ENCODE results near the gene FRMD4A. TPM values are rescaled to one million over a fixed set of nuclear protein-coding genes. Genes with fewer than 3 reads are reported as not detected.
"Not testable (repeated sequence)": the region's sequence is repeated elsewhere in the genome, so short reads cannot be mapped to it uniquely, and the experiment has no call there.

Gene FRMD4A
- total RNA-seq, 2 donors from 2014 or later = 0.35 to 0.50 TPM

DNA sequence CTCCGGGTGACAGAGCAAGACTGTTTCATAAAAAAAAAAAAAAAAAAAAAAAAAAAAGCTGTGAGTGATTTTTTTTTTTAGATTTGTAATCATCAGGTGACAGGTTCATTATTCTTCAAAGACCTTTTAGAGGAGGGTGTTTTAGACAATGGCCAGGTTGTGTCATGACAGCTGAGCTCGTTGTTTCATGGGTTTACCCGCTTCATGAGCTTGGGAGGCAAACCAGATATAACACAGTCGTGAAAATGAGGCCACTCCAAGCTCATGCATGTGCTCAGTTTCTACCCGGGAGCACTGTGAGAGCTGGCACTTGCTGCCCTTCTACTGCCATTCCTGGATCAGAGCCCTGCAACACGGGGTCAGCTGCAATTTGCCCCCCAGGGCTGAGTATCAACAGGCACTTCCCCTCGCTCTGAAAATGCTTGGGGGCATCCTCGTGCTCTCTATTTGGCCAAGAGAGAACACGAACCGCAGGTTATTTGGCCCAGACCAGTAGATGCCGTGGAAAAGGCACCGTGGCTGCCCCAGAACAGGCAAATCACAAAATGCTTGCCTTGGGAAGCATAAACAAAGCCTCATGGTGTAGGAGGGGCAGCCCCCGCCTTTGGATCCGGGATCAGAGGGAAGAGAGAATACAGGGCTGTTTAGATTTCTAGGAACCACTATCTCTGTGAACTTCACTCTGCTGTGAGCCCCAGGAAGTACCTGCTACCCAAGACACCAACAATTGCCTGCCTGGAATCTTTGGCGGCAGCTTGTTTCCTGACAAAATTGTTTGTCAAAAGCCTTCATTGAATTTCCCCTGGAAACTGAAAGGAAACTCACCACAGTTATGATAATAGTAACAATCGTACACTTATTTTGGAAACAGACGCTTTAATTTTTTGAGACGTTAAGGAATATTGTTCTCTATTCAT is 371.0 kb downstream of the FRMD4A start:
- H3K9me3 Mint-ChIP-seq = no peaks in the 10 kb centered on the region
- peaks cover 0 to 2% of the 10 kb centered on the region in 2 donors for H3K36me3 Mint-ChIP-seq (ENCODE audit: insufficient read depth in 2 of 2)
- ATAC-seq (replicated peaks in 1 of 2) = no peak
- H3K4me1 Mint-ChIP-seq (ENCODE audit: low read depth) = no peaks in the 10 kb centered on the region
- H3K27me3 Mint-ChIP-seq (ENCODE audit: low read depth) = no peaks in the 10 kb centered on the region
- no peak overlapping the region for H3K4me3 Mint-ChIP-seq
- H3K27ac Mint-ChIP-seq = no peak overlapping the region
- no peak for DNase-seq

DNA sequence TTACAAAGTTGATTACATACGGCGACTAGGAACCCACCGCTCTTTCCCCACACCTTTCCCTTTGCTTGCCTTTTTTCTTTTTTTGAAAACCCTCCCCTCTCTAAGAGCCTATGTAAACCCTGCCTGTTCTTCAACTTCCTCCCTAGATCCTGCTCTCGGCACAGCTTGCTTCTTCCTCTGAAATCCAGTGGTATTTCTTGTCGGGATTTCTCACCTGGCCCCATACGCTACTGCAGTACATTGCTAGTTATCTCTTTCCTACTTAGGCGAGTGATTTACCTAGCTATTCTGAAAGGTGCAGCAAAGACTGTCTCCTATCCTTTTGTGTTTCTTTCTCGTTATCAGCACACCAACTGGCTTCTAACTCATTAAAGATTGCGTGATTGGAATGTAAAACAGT is 372.9 kb downstream of the FRMD4A start:
- Mint-ChIP-seq H3K4me3 (no peak overlapping the region), H3K27me3 (ENCODE audit: low read depth) (no peaks in the 10 kb centered on the region), H3K4me1 (ENCODE audit: low read depth) (no peaks in the 10 kb centered on the region), H3K27ac (no peak overlapping the region), H3K36me3 (ENCODE audit: insufficient read depth in 2 of 2) (peaks cover 1 to 5% of the 10 kb centered on the region in 2 donors), H3K9me3 (peaks cover 0 to 3% of the 10 kb centered on the region in 2 donors)
- DNase-seq (no peak), ATAC-seq (replicated peaks in 1 of 2) (no peak)

DNA sequence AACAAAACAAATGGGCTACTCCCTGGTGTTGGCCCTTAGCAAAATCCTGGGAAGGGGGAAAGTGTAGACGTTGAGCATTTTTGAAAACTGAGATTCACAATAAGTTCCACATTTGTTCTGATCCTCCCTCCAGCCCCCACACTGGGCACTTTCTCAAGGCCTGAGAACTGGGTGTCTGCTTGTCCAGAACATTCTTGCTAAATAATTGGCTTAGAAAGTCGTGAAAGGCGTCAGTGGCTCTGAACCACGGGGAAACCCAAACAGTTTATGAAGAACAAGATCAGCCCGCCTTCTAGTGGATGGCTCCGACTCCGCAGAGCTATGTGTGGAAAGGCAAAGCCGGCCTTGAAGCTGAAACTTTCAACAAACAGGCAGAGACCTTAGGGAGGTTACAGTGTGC is 373.9 kb downstream of the FRMD4A start:
- H3K27me3 Mint-ChIP-seq (ENCODE audit: low read depth) = no peaks in the 10 kb centered on the region
- no peak for ATAC-seq (replicated peaks in 1 of 2)

DNA sequence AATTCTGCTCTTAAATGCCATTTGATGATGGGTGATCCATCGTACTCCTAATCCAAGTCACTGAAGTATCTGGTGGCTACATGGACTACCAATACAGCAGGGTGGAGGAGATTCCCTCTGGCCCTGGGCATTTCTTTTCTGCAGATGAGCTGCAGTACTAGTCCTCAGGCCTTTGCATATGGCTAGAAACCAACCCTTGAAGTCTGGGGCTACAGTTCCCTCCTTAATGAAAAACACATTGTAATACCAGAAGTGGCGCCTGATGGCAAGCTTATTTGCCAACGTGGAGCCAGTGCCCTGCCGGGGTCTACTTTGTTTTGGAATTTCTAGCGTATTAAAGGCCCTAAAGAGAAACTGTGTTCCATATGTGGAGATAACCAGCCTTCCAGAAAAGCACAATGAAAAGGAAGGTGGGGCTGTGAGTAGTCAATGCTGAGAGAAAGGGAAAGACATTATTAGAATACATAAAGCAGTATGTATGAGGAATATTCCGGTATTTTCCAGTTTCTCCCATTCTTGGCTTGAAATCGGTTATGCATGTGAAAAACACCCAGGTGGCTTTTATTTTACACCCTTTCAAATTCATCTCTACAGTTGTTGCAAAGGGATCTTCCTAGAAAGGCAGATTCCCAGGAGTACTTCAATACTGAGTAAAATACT is 375.2 kb downstream of the FRMD4A start:
- Mint-ChIP-seq H3K4me3 (no peak overlapping the region), H3K27me3 (ENCODE audit: low read depth) (no peaks in the 10 kb centered on the region)
- no peak for DNase-seq

More for the DNA sequence above, 373.9 kb downstream of the FRMD4A start:
- no peak overlapping the region for H3K27ac Mint-ChIP-seq
- no peak overlapping the region for H3K4me3 Mint-ChIP-seq
- H3K36me3 Mint-ChIP-seq (ENCODE audit: insufficient read depth in 2 of 2) = peaks cover 1 to 5% of the 10 kb centered on the region in 2 donors
- peaks cover 0 to 3% of the 10 kb centered on the region in 2 donors for H3K9me3 Mint-ChIP-seq
- no peaks in the 10 kb centered on the region for H3K4me1 Mint-ChIP-seq (ENCODE audit: low read depth)
- no peak for DNase-seq

DNA sequence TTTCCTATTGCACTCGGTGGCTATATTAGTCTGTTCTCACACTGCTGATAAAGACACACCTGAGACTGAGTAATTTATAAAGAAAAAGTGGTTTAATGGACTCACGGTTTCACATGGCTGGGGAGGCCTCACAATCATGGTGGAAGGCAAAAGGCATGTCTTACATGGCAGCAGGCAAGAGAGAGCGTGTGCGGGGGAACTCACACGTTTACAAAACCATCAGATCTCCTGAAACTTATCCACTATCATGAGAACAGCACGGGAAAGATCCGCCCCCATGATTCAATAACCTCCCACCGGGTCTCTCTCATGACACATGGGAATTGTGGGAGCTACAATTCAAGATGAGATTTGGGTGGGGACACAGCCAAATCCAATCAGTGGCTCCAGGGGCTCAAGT is 376.5 kb downstream of the FRMD4A start:
- H3K36me3 Mint-ChIP-seq (ENCODE audit: insufficient read depth in 2 of 2); H3K27me3 Mint-ChIP-seq (ENCODE audit: low read depth); ATAC-seq (replicated peaks in 1 of 2); H3K4me3 Mint-ChIP-seq; H3K9me3 Mint-ChIP-seq; H3K27ac Mint-ChIP-seq; H3K4me1 Mint-ChIP-seq (ENCODE audit: low read depth); DNase-seq: not testable (repeated sequence)

More for the DNA sequence above, 375.2 kb downstream of the FRMD4A start:
- peaks cover 1 to 10% of the 10 kb centered on the region in 2 donors for H3K36me3 Mint-ChIP-seq (ENCODE audit: insufficient read depth in 2 of 2)
- no peaks in the 10 kb centered on the region for H3K4me1 Mint-ChIP-seq (ENCODE audit: low read depth)
- no peak for ATAC-seq (replicated peaks in 1 of 2)
- H3K9me3 Mint-ChIP-seq = peaks cover 3 to 7% of the 10 kb centered on the region in 2 donors
- no peak overlapping the region for H3K27ac Mint-ChIP-seq

DNA sequence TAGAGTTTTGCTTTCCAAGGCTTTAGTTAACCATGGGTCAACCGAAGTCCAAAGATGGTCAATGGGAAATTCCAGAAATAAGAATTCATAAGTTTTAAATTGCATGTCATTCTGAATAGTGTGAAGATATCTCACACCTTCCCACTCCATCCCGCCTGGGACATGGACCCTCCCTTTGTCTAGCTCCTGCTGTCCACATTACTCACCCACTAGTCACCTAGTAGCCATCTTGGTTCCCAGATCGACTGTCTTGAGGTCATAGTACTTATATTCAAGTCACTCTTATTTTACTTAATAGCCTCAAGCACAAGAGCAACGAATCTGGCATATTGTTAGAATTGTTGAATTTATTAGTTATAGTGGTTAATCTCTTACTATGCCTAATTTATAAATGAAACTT is 377.4 kb downstream of the FRMD4A start:
- H3K27ac Mint-ChIP-seq = no peak overlapping the region
- DNase-seq (no peak), ATAC-seq (replicated peaks in 1 of 2) (no peak)
- no peaks in the 10 kb centered on the region for H3K27me3 Mint-ChIP-seq (ENCODE audit: low read depth)
- peaks cover 1 to 10% of the 10 kb centered on the region in 2 donors for H3K36me3 Mint-ChIP-seq (ENCODE audit: insufficient read depth in 2 of 2)
- no peak overlapping the region for H3K4me3 Mint-ChIP-seq
- no peaks in the 10 kb centered on the region for H3K4me1 Mint-ChIP-seq (ENCODE audit: low read depth)
- peaks cover 3 to 7% of the 10 kb centered on the region in 2 donors for H3K9me3 Mint-ChIP-seq

DNA sequence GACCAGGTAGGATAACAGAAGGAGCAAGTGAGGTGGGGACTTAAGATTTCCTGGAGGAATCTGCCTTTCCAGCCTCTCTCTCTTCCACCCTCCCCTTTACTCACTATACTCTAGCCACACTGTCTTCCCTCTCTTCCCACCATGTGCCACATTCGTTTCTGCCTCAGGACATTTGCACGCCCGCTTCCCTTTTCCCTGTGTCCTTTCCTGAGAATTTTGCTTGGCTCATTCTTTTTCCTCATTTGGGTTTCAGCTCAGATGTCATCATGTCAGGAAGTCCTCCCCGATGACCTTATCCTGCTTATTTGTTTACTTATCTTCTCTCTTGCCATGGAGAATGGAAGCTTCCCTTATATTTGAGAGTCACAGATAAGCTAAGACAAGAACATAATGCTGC is 380.2 kb downstream of the FRMD4A start:
- ATAC-seq (replicated peaks in 1 of 2) = no peak
- Mint-ChIP-seq H3K4me3 (no peak overlapping the region), H3K9me3 (peaks cover 3 to 7% of the 10 kb centered on the region in 2 donors), H3K36me3 (ENCODE audit: insufficient read depth in 2 of 2) (peaks cover 1 to 10% of the 10 kb centered on the region in 2 donors), H3K27me3 (ENCODE audit: low read depth) (no peaks in the 10 kb centered on the region), H3K27ac (no peak overlapping the region), H3K4me1 (ENCODE audit: low read depth) (no peaks in the 10 kb centered on the region)
- no peak for DNase-seq

DNA sequence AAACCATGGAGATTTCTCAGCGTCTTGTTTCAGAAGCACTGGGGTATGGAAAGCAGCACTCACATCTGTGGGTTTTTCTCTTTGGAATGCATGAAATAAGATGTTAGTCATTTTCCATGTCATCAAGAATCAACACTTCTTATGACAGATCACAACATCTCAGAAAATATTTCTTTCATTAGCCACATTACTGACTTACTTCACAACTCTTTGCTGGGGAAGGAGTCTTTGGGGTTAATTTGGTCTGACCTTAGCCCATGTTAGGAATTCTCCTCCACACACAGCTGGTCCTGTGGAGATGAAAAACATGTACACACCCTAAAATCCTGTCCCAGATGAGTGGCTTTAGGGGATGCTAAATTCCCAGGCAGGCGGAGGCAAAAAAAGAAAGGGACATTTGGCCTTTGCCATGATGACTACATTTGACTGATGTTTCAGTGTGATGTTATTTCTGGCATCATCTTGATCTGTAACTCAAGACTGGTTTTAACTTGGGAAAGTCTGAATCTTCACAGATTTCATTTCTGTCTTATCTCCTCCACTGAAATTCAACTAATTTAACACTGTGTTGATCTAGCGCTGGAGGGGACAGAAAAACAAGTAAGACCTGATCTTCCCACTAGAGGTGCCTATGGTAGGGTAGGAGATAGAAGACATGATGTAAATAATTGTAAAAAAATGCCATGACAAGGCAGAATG is 380.7 kb downstream of the FRMD4A start:
- DNase-seq = no peak

DNA sequence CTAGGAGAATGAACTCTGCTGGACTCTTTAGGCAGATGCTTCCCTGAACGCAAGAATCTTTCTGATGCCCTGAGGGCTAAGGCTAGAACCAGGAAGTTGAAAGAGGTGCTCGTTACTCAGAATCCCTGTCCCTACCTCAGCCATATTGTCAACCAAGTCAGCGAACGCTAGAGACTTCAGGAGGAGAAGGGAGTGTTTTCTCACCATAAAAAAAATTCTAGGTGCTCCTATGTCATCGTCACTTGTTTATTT is 384.6 kb downstream of the FRMD4A start:
- H3K27ac Mint-ChIP-seq = no peak overlapping the region
- ATAC-seq (replicated peaks in 1 of 2) (no peak), DNase-seq (no peak)
- no peak overlapping the region for H3K4me3 Mint-ChIP-seq
- no peaks in the 10 kb centered on the region for H3K27me3 Mint-ChIP-seq (ENCODE audit: low read depth)
- peaks cover 1 to 2% of the 10 kb centered on the region in 2 donors for H3K9me3 Mint-ChIP-seq
- H3K36me3 Mint-ChIP-seq (ENCODE audit: insufficient read depth in 2 of 2) = peaks cover 0 to 4% of the 10 kb centered on the region in 2 donors
- H3K4me1 Mint-ChIP-seq (ENCODE audit: low read depth) = peaks cover 17% of the 10 kb centered on the region

More for the DNA sequence above, 380.7 kb downstream of the FRMD4A start:
- Mint-ChIP-seq H3K9me3 (peaks cover 3 to 7% of the 10 kb centered on the region in 2 donors), H3K4me3 (no peak overlapping the region), H3K36me3 (ENCODE audit: insufficient read depth in 2 of 2) (peaks cover 1 to 8% of the 10 kb centered on the region in 2 donors), H3K27me3 (ENCODE audit: low read depth) (no peaks in the 10 kb centered on the region), H3K27ac (no peak overlapping the region), H3K4me1 (ENCODE audit: low read depth) (no peaks in the 10 kb centered on the region)
- no peak for ATAC-seq (replicated peaks in 1 of 2)

DNA sequence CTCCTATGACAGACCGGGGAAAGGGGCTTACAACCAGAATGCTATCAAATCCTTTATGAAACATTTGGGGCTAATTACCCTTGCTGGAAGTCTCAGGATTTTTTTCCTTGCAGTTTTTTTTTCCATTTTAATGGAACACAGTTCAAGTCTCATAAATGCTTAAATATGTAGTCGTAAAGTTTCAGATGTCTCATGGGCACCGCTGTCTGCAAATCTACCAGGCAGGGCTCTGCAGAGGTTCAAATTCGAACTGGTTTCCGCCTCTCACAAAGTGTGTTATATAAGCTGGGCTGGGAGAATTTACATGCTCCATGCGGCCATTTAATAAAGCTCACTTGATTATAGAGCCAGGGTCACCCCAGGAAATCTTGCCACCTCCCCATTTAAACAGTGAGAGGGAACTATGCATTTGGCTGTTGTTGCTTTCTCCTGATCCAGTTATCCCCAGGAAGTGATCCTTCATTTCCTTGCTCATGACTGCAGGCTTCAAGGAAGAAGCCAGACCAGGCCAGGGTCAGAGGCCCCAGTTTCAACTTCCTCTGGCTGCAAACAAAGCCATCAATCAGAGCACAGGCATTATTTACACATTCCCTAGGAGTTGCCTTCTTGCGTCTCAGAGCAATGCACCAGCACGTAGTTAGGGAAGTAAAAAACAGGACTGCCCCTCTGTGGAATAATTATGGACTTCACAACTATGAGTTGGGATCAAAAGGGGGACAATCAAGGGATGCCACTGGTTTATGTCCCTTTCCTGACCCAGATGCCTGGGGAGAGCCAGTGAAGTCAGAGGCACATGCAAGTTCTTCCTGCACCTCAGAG is 385.1 kb downstream of the FRMD4A start:
- DNase-seq (no peak), ATAC-seq (replicated peaks in 1 of 2) (no peak)
- no peak overlapping the region for H3K27ac Mint-ChIP-seq
- no peaks in the 10 kb centered on the region for H3K27me3 Mint-ChIP-seq (ENCODE audit: low read depth)
- H3K9me3 Mint-ChIP-seq = peaks cover 0 to 2% of the 10 kb centered on the region in 2 donors
- peaks cover 17% of the 10 kb centered on the region for H3K4me1 Mint-ChIP-seq (ENCODE audit: low read depth)
- no peaks in the 10 kb centered on the region for H3K36me3 Mint-ChIP-seq (ENCODE audit: insufficient read depth in 2 of 2)
- no peak overlapping the region for H3K4me3 Mint-ChIP-seq

DNA sequence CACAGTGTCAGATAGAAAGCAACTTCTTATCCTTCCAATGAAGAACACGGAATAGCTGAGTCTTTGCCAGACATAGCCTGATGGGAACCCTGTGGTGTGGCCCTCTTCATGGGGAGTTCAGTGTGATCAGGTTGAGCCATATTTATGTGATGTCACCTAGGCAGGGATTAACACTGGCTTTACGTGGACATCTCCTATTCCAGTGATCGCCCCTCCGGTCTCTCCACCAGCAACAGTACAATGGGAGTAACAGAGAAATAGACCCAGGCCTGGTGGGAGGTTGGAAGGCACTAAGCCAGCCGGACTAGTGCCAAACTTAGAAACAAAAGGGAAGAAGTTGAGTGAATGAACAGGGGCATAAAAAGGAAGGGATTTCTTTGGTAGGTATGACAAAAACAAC is 385.9 kb downstream of the FRMD4A start:
- Mint-ChIP-seq H3K9me3 (peaks cover 1 to 2% of the 10 kb centered on the region in 2 donors), H3K4me3 (no peak overlapping the region), H3K36me3 (ENCODE audit: insufficient read depth in 2 of 2) (no peaks in the 10 kb centered on the region), H3K4me1 (ENCODE audit: low read depth) (peaks cover 17% of the 10 kb centered on the region), H3K27me3 (ENCODE audit: low read depth) (no peaks in the 10 kb centered on the region), H3K27ac (no peak overlapping the region)
- DNase-seq (no peak), ATAC-seq (replicated peaks in 1 of 2) (no peak)

DNA sequence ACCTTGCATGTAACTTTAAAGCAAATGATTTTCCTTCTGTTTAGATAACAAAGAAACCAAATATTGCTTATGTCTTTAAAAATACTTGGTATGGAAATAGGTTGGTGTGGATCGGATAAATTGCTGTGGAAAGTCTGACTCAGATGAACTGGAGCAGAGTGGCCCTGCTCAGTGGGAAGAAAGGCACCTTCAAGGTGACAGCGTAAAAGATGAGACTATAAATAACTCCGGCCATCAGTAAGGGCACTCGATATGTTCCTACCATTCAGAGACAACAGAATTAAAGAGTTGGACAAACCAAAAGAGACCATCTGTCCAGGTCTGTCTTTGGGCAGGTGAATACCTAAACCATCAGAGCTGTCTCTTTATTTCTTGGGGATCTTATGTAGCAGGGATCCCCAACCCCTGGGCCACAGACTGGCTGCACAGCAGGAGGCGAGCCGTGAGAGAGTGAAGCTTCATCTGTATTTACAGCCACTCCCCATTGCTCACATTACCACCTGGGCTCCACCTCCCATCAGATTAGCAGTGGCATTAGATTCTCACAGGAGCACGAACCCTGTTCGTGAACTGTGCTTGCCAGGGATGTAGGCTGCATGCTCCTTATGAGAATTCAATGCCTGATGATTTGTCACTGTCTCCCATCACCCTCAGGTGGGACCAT is 386.9 kb downstream of the FRMD4A start:
- ATAC-seq (replicated peaks in 1 of 2) (no peak), DNase-seq (no peak)
- no peak overlapping the region for H3K27ac Mint-ChIP-seq
- peaks cover 1 to 2% of the 10 kb centered on the region in 2 donors for H3K9me3 Mint-ChIP-seq
- peaks cover 17% of the 10 kb centered on the region for H3K4me1 Mint-ChIP-seq (ENCODE audit: low read depth)
- H3K36me3 Mint-ChIP-seq (ENCODE audit: insufficient read depth in 2 of 2) = no peaks in the 10 kb centered on the region
- H3K4me3 Mint-ChIP-seq = no peak overlapping the region
- no peaks in the 10 kb centered on the region for H3K27me3 Mint-ChIP-seq (ENCODE audit: low read depth)
